Measurements from ENCODE around the gene PJA1. TPM values are rescaled to one million over a fixed set of nuclear protein-coding genes. Genes with fewer than 3 reads are reported as not detected.

The PJA1 gene
- total RNA-seq, 1 donor from 2014 or later = 18.8 TPM

GRCh38 chrX:69148946-69149345, 16.3 kb downstream of the PJA1 start:
- DNase-seq (ENCODE audit: low spot score) = peak; percentile 22
- intact Hi-C loops (cut with DNase I) = no loop called here

- intact Hi-C loops (cut with DNase I) = no loop called here
- DNase-seq (ENCODE audit: low spot score) = no peak
Measured at GRCh38 chrX:69146739-69147138, 18.5 kb downstream of the PJA1 start.

- intact Hi-C loops (cut with DNase I) = no loop called here
- no peak for DNase-seq (ENCODE audit: low spot score)
Measured at GRCh38 chrX:69145714-69146113, 19.5 kb downstream of the PJA1 start.

- intact Hi-C loops (cut with DNase I) = no loop called here
- DNase-seq (ENCODE audit: low spot score) = peak; percentile 46
Measured at GRCh38 chrX:69144838-69145680, 20.2 kb downstream of the PJA1 start.

- intact Hi-C loops (cut with DNase I) = no loop called here
- DNase-seq (ENCODE audit: low spot score) = peak; percentile 55
Measured at GRCh38 chrX:69143530-69143929, 21.7 kb downstream of the PJA1 start.

- intact Hi-C loops (cut with DNase I) = no loop called here
- peak; percentile 57 for DNase-seq (ENCODE audit: low spot score)
Measured at GRCh38 chrX:69142788-69143469, 22.3 kb downstream of the PJA1 start.

- intact Hi-C loops (cut with DNase I) = no loop called here
- no peak for DNase-seq (ENCODE audit: low spot score)
Measured at GRCh38 chrX:69140837-69141236, 24.4 kb downstream of the PJA1 start.

GRCh38 chrX:69139516-69139915, 25.7 kb downstream of the PJA1 start:
- intact Hi-C loops (cut with DNase I) = no loop called here
- DNase-seq (ENCODE audit: low spot score) = no peak

GRCh38 chrX:69138512-69138911, 26.7 kb downstream of the PJA1 start:
- DNase-seq (ENCODE audit: low spot score) = no peak
- intact Hi-C loops (cut with DNase I) = no loop called here

GRCh38 chrX:69138118-69138390, 27.2 kb downstream of the PJA1 start:
- intact Hi-C loops (cut with DNase I) = no loop called here

GRCh38 chrX:69137371-69138117, 27.7 kb downstream of the PJA1 start:
- intact Hi-C loops (cut with DNase I) = no loop called here
- DNase-seq (ENCODE audit: low spot score) = no peak

More at GRCh38 chrX:69138118-69138390, 27.2 kb downstream of the PJA1 start:
- DNase-seq (ENCODE audit: low spot score) = no peak

GRCh38 chrX:69136546-69137331, 28.5 kb downstream of the PJA1 start:
- DNase-seq (ENCODE audit: low spot score) = no peak
- intact Hi-C loops (cut with DNase I) = no loop called here

GRCh38 chrX:69133921-69134542, 31.2 kb downstream of the PJA1 start:
- DNase-seq (ENCODE audit: low spot score) = no peak
- intact Hi-C loops (cut with DNase I) = no loop called here

GRCh38 chrX:69131886-69132285, 33.4 kb downstream of the PJA1 start:
- intact Hi-C loops (cut with DNase I) = no loop called here
- DNase-seq (ENCODE audit: low spot score) = no peak

GRCh38 chrX:69130439-69130838, 34.8 kb downstream of the PJA1 start:
- intact Hi-C loops (cut with DNase I) = no loop called here
- DNase-seq (ENCODE audit: low spot score) = no peak

- intact Hi-C loops (cut with DNase I) = no loop called here
- no peak for DNase-seq (ENCODE audit: low spot score)
Measured at GRCh38 chrX:69128588-69128987, 36.7 kb downstream of the PJA1 start.

GRCh38 chrX:69127466-69127865, 37.8 kb downstream of the PJA1 start:
- intact Hi-C loops (cut with DNase I) = no loop called here
- no peak for DNase-seq (ENCODE audit: low spot score)

- DNase-seq (ENCODE audit: low spot score) = no peak
- intact Hi-C loops (cut with DNase I) = no loop called here
Measured at GRCh38 chrX:69126642-69127041, 38.6 kb downstream of the PJA1 start.

GRCh38 chrX:69125094-69125493, 40.2 kb downstream of the PJA1 start:
- no peak for DNase-seq (ENCODE audit: low spot score)
- intact Hi-C loops (cut with DNase I) = no loop called here
